GM18951 (cell line): ENCODE data around the gene SETD1B.

Experiments used
- POLR2A ChIP-seq: IDR thresholded peaks from 4 replicates; pipeline ENCODE4 v1.6.1; 2011; ENCODE audit warnings: mild to moderate bottlenecking; ENCODE audit not compliant: insufficient read length, insufficient read depth; ENCODE audit errors: extremely low read depth
- in situ Hi-C: fragments of 300-500 bp; cut with MboI; formaldehyde crosslinking; loops from one replicate; pipeline ENCODE4 v1.12.0; 2022; ENCODE audit warnings: low sequenced_read_pairs, mixed read lengths, inconsistent platforms; ENCODE audit not compliant: unreplicated experiment

The SETD1B gene

DNA sequence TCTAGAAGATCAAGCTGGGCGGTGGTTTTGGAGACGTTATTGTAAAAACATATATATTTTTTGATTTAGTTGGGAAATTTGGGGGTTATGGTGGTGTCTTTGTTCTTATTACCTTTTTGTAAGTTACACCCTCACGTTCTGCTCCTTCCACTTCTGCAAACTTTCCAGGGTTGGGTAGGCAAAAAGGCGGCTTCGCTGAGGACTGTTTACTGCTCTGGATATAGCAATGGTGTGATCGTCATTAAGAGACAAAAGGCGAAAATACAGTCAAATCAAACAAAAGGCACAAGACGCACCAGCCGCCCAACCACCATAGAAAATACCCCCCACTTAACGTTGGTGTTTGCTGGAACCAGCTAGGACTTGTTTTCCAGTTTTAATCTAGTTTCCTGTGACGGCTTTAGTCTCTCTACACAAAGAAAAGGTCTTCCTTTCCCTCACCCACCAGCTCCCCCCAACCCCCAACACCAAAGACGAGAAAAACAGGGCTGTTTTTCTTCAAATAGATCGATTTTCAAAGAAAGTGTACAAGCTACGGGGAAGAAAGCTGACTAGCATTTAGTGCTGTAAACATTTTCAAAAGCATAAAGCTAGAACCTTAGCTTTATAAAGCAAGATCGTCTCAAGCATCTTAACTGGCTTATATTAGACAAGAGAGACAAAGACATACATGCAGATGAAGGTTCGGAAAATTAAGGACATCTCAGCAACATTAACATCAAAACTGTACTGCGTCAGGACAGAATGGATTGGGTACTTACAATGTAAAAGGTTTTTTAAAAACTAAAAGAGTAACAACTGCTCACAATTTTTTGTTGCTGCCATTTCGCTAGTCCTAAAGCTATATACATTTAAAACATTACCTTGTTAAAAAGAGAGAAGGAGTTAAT is 2.0 kb upstream of the SETD1B start:
- TF ChIP-seq POLR2A: no peak
- in situ Hi-C loops: no loop called here

DNA sequence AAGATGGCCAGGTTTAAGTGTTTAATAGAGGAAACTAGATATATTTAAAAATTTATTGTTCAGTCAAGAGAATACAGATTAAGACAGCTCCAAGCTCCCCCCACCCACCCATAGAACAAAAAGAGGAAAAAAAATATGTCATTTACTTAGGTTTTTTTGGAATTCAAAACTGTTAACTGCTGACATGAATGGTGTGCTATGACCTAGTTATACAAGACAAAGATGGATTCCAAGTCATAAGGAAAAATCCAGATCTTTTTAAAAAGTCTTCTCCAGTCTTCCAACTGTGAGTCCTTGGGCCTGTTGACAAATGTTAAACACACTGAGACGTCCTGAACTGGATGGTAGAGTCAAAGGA is 1.3 kb upstream of the SETD1B start:
- in situ Hi-C loops: no loop called here
- TF ChIP-seq POLR2A: no peak

DNA sequence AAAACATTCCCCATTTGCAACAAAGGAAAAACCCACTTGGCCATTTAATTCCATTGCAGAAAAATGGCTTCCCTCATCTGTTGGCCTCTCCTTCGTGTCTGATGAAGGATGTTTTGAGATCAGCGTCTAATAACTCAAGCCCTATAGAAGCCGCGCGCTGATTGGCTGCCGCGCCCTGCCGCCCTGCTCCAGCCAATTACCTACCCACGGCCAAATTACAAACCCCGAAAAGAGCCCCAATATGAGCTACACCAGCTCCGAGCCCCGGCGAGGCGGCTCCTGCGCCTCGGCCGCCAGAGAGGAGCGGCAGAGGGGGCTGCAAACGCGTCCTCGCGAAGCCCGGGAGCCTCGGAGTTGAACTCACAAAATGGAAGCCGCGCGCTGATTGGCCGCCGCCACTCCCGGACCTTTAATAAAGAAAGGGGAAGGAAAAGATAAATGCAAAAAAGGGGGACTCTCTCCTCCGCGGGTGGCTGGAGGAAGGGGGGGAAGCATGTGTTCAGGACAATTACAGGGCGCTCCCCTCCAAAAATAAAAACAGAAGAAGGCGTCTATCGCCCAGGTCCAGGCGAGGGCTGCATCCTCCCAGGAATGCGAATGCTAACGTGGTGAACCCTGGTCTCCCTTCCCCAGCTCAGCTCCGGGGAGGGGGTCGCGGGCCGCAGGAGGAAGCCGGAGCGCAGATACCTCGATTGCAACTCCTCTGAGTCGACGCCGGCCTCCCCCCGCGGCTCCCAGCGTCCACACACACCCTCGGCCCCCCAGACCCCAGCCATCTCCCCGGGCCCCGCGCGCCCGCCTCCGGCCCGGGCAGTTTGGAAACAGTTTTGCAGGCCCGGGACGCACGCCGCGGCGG is 738 bp upstream of the SETD1B start:
- TF ChIP-seq POLR2A: peak; percentile 77
- in situ Hi-C loops: no loop called here

DNA sequence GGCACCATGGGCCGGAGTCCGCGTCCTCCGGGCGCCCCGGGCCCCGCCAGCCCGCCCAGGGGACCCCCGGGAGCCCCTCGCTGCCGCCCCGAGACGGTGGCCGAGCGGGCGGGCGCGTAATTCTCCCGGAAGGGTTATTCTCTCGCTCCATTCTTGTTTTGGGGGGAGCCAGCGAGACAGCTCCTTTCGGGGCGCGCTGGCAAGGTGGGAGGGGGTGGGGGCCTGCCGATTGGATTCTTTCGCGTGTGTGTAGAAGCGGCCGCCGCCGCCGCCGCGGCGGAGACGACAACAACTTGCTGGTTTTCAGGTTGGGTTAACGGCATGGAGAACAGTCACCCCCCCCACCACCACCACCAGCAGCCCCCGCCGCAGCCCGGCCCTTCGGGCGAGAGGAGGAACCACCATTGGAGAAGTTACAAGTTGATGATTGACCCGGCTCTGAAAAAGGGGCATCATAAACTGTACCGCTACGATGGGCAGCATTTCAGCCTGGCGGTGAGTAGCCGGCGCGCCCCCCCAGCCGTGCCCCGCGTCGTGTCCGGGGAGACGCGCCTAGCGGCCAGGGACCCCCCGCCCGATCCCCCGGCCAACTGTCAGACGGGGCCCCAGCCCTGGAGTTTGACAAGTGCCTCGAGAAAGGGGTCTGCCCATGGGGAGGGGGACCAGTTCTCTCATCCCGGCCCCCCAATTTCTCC is 755 bp downstream of the SETD1B start:
- TF ChIP-seq POLR2A: no peak
- in situ Hi-C loops: no loop called here

DNA sequence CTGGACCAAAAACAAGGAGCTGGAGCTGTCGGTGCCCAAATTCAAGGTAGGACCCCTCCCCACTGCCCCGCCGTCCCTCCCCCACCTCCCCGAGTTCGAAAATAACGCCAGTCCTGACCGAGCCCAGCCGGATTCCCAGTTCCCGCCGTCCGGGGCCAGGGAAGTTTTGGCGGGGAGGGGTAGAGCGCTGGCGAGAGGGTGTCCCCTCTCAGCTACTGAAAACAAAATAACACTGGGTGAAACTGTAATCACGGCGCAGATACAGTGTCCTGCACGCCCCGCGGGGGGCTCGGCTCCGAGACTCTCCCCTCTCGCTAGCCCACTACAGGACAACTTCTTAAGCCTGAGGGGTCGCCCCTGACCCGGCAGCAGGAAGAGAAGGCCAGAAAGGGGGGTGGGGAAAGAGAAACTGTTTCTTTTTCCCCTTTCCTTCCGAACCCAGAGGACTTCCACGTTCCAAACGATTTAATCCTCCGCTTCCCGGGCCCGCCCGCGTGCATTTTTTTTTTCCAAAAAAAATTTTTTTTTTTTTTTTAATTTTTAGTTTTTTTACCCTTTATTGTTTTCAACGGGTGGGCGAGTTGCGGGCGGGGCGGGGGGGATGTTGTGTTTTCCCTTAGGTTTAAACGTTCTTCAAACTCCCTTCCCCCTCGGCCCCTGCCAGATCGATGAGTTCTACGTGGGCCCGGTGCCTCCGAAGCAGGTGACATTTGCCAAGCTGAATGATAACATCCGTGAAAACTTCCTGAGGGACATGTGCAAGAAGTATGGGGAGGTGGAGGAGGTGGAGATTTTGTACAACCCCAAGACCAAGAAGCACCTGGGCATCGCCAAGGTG is 1.6 kb downstream of the SETD1B start:
- TF ChIP-seq POLR2A: no peak
- in situ Hi-C loops: no loop called here

DNA sequence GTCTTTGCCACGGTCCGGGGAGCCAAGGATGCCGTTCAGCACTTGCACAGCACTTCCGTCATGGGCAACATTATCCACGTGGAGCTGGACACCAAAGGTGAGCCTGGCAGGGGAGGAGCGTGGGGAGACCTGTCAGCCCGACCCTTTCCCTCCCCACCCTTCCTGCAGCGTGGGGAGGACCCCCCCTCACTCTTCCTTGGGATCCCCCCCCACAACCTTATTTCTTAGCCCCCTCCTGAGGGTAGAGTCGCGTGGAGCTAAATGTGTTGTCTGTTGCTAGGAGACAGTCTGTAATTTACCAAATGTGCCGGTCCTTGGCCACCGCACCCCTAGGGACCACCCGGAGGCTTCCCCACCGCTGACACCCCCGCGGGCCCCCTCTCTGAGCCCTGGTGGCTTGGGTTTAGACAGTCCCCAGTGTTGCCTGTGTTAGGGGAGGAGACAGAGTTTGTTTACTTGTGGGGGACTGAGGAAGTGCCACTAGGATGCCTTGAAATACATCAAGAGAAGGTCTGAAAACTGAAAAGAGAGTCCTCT is 2.3 kb downstream of the SETD1B start:
- in situ Hi-C loops: no loop called here
- no peak for TF ChIP-seq POLR2A

DNA sequence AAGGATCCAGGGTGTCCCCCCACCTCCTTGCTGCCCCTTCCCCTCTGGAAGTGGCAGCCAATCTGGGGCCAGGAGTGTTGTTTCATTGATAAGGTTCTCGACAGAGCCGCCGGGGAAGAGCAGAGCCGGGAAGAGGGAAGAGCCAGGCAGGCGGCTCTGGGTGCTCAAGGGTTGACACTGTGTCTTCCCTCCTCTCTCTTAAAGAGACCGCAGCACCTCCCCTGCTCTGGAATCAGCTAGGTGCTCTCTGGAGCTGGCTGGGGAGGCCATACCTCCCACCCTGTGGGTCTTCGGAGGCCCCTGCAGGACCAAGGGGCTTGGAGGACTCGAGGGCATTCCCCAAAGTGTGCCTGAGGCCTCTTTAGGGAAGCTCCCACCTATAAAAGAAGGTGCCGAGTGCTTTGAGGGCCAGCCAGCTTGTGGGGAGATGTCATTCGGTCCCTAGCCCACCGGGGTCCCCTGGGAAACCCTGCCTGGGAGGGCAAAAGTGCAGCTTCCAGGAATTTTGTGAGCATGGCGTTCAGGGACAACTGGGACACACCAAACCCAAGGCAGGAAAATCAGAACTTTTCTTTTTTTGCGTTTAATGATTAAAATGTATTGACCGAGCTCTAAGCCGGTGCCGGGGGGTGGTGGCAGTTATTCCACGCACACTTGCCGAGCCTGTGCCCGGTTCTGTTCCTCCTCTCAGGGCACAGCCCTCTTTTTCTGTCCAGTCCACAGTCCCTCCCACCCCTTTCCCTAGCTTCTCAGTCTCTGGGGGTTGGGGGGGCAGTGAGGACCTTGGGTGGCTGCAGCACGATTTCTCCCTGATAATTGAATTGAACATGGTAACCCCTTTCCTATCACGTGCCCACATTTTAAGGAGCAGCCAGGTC is 3.0 kb downstream of the SETD1B start:
- no peak for TF ChIP-seq POLR2A
- in situ Hi-C loops: no loop called here

DNA sequence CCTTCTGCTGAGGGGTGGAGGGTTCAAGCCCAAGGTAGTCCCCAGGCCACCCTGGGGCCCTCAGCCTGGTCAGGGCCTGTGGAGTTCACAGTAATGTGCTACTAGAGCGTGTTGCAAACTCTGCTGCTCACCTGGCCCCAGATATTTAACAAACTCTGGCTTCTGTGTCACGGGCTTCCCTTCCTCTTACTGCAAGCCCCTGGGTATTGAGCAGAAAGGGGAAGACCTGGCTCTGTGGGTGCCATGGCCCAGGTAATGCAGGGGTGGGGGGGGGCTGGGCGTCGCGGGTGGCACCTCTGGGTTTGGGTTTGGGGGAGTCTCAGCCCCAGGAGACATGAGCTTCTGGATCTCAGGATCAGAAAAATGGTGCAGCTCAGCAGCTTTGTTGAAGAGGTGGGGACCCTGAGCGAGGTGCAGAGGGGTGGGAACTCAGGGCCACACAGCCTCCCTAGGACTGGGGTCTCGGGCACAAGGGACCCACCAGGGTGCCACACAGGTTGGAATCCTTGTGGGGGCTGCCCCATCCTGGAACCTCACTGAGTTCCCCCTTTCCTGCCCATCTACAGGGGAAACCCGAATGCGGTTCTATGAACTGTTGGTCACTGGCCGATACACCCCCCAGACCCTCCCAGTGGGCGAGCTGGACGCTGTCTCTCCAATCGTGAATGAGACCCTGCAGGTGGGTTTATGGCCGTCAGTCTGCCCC is 4.0 kb downstream of the SETD1B start:
- TF ChIP-seq POLR2A: no peak
- in situ Hi-C loops: no loop called here

DNA sequence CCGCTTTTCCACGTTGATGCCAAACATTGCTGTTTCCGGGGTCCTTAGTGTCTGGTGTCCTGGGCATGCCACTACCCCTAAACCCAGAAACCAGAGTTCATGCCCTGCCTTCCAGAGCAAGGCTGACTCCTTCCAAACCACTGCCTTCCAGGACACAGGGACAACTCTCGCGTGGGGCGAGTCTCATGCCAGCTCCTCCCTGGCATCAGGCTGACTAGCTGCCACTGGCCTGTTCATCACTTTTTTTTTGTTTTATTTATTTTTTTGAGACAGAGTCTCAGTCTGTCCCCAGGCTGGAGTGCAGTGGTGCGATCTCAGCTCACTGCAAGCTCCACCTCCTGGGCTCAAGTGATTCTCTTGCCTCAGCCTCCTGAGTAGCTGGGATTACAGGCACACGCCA is 4.8 kb downstream of the SETD1B start:
- TF ChIP-seq POLR2A: no peak
- in situ Hi-C loops: no loop called here

DNA sequence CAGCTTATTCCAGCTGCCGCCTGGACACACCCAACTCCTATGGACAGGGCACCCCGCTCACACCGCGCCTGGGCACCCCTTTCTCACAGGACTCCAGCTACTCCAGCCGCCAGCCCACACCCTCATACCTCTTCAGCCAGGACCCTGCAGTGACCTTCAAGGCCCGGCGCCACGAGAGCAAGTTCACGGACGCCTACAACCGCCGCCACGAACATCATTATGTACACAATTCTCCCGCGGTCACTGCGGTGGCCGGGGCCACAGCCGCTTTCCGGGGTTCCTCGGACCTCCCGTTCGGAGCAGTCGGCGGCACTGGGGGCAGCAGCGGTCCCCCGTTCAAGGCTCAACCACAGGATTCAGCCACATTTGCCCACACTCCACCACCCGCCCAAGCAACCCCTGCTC is 5.9 kb downstream of the SETD1B start:
- TF ChIP-seq POLR2A: no peak
- in situ Hi-C loops: no loop called here

DNA sequence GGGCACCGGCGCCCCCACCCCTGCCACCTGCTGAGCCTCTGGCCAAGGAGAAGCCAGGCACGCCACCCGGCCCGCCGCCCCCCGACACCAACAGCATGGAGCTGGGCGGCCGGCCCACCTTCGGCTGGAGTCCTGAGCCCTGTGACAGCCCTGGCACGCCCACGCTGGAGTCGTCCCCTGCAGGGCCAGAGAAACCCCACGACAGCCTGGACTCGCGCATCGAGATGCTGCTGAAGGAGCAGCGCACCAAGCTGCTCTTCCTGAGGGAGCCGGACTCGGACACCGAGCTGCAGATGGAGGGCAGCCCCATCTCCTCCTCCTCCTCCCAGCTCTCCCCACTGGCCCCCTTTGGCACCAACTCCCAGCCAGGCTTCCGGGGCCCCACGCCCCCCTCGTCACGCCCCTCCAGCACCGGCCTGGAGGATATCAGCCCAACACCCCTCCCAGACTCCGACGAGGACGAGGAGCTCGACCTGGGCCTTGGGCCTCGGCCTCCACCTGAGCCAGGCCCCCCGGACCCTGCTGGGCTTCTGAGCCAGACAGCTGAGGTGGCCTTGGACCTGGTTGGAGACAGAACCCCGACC is 6.5 kb downstream of the SETD1B start:
- TF ChIP-seq POLR2A: no peak
- in situ Hi-C loops: no loop called here
